Neural progenitor cell (in vitro differentiated cells): Measurements from ENCODE around the gene RNF225.

ENCODE experiments used
- EZH2 ChIP-seq: fragments of 200-600 bp; sonication (generic); IDR thresholded peaks from 2 replicates; pipeline ENCODE4 v1.6.1; 2017; ENCODE audit warnings: antibody characterized with exemption, mild to moderate bottlenecking, moderate library complexity
- EZH2phosphoT487 ChIP-seq: fragments of 200-600 bp; sonication (generic); IDR thresholded peaks from 2 replicates; pipeline ENCODE4 v1.6.1; 2017; ENCODE audit warnings: antibody characterized with exemption
- TF ChIP-seq, protein P1 (sequence below): fragments of 200-600 bp; sonication (generic); IDR thresholded peaks from 2 replicates; pipeline ENCODE4 v1.5.1; 2017; ENCODE audit warnings: antibody characterized with exemption, mild to moderate bottlenecking

DNA sequence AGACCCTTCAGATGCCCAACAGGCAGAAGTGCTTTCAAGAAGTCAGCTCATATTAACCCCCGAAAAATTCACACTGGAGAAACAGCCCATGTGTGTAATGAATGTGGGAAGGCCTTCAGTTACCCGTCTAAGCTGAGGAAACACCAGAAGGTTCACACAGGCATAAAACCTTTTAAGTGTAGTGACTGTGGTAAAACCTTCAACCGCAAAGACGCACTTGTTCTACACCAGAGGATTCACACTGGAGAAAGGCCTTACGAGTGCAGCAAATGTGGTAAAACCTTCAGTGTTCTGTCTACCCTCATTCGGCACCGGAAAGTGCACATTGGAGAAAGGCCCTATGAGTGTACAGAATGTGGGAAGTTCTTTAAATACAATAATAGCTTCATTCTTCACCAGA lies 21.6 kb downstream of the RNF225 start:
- TF ChIP-seq, protein P1, sequence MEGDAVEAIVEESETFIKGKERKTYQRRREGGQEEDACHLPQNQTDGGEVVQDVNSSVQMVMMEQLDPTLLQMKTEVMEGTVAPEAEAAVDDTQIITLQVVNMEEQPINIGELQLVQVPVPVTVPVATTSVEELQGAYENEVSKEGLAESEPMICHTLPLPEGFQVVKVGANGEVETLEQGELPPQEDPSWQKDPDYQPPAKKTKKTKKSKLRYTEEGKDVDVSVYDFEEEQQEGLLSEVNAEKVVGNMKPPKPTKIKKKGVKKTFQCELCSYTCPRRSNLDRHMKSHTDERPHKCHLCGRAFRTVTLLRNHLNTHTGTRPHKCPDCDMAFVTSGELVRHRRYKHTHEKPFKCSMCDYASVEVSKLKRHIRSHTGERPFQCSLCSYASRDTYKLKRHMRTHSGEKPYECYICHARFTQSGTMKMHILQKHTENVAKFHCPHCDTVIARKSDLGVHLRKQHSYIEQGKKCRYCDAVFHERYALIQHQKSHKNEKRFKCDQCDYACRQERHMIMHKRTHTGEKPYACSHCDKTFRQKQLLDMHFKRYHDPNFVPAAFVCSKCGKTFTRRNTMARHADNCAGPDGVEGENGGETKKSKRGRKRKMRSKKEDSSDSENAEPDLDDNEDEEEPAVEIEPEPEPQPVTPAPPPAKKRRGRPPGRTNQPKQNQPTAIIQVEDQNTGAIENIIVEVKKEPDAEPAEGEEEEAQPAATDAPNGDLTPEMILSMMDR = no peak
- TF ChIP-seq EZH2 (no peak), EZH2phosphoT487 (no peak)
